ENCODE measurements around the gene CTNND1.

CTNND1 gene

GRCh38 chr11:57745206-57745605, 16.4 kb upstream of the CTNND1 start:
- DNase-seq (ENCODE audit: low spot score), result no peak
- TF ChIP-seq CTCF (conservative IDR thresholded peaks at IDR 0.05; ENCODE audit: low read depth), result no peak
- H3K27ac ChIP-seq, result peak overlapping the region; percentile 21; the same call in 1 of the 2 replicates
- ChIA-PET POLR2A (ENCODE audit: low non-redundant PET) (no interaction called here), CTCF (no interaction called here)

DNA sequence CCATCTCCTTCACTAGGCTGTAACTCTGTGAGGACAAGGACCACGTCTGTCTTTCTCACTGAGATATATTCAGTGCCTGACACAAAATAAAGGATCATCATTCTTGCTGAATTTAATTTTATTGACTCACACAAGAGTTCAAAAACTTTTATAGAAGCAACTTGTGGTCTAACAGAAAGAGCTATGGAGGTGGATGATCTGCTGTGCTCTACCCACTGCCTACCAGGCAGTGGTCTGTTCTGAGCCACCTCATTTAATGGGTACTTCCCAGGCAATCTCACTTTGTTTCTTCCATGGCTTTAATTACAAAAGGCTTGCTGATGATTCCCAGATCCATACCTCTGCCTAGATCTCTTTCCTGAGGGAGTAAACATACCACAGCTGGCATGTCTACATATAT, 14.7 kb upstream of the CTNND1 start:
- no peak overlapping the region for H3K27ac ChIP-seq
- ChIA-PET POLR2A (ENCODE audit: low non-redundant PET) (no interaction called here), CTCF (interaction anchor here (0.6 to 1.7 kb wide), 3 partner anchors 32 to 58 kb away, joined by 3 to 4 read pairs (median 3); no protein-coding TSS in a partner anchor)
- no peak for DNase-seq (ENCODE audit: low spot score)
- no peak for TF ChIP-seq CTCF (conservative IDR thresholded peaks at IDR 0.05; ENCODE audit: low read depth)

DNA sequence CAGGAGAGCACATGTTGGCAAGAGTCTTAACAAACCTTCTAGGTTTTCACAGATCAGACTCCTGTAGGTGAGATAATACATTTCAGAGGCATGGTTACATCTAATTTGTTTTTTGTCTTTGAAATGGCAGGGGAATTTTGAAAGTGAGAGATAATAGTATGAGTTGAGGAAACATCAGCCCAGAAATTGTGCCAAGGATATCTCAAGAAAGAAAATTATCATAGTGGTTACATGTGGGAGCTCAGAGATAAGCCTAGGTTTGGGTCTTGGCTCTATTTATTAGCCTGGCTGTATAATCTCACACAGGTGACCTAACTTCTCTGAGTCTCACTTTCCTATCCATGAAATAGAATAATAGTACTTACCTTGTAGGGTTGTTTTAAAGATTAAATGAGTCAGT, 10.4 kb upstream of the CTNND1 start:
- H3K27ac ChIP-seq, result no peak overlapping the region
- DNase-seq (ENCODE audit: low spot score), result no peak
- TF ChIP-seq CTCF (conservative IDR thresholded peaks at IDR 0.05; ENCODE audit: low read depth), result no peak
- POLR2A ChIA-PET (ENCODE audit: low non-redundant PET), result no interaction called here
- CTCF ChIA-PET, result interaction anchor here (0.7 to 2.7 kb wide), 4 partner anchors 9 to 50 kb away, joined by 3 to 16 read pairs (median 6); partner anchors contain the start of gene CTNND1

- DNase-seq (ENCODE audit: low spot score), result no peak
- ChIA-PET POLR2A (ENCODE audit: low non-redundant PET) (interaction anchor here (0.6 kb wide), 1 partner anchor 40 kb away, joined by 3 read pairs; the partner anchor contains the start of gene MED19), CTCF (interaction anchor here (0.6 to 2.7 kb wide), 6 partner anchors 9 to 58 kb away, joined by 3 to 16 read pairs (median 5); partner anchors contain the start of gene CTNND1)
- no peak within 1 kb of the TSS for H3K27ac ChIP-seq
- peak; percentile 39 for TF ChIP-seq CTCF (conservative IDR thresholded peaks at IDR 0.05; ENCODE audit: low read depth)
Measured at GRCh38 chr11:57751676-57752253, 9.8 kb upstream of the CTNND1 start, which contains the start of gene BTBD18. TSS of gene BTBD18 (minus strand) at chr11:57751819. CDS start at chr11:57751188, 631 bp downstream.

- no peak for TF ChIP-seq CTCF (conservative IDR thresholded peaks at IDR 0.05; ENCODE audit: low read depth)
- no peak for DNase-seq (ENCODE audit: low spot score)
- POLR2A ChIA-PET (ENCODE audit: low non-redundant PET), result no interaction called here
- CTCF ChIA-PET, result interaction anchor here (0.6 to 2.7 kb wide), 2 partner anchors 48 to 289 kb away, joined by 5 to 16 read pairs; no protein-coding TSS in a partner anchor
- no peak overlapping the region for H3K27ac ChIP-seq
Measured at GRCh38 chr11:57752954-57753353, 8.6 kb upstream of the CTNND1 start.

- ChIA-PET CTCF (interaction anchor here (3.6 kb wide), 1 partner anchor 42 kb away, joined by 17 read pairs; no protein-coding TSS in a partner anchor), POLR2A (ENCODE audit: low non-redundant PET) (no interaction called here)
- no peak for DNase-seq (ENCODE audit: low spot score)
- no peak overlapping the region for H3K27ac ChIP-seq
- no peak for TF ChIP-seq CTCF (conservative IDR thresholded peaks at IDR 0.05; ENCODE audit: low read depth)
Measured at GRCh38 chr11:57758174-57758573, 3.4 kb upstream of the CTNND1 start.
